Activated CD4-positive, alpha-beta T cell treated with anti-CD3 and anti-CD28 coated beads, Interleukin-10, Interleukin-2, amounts not matched to agents 100 ng/mL and 50 ng/mL, durations not matched to agents 16 hours and 8 hours (primary cell): ENCODE results near the gene RGR.
A peak's percentile ranks its signal among the peaks of the same experiment; 100 is the strongest.

ENCODE experiments used
- DNase-seq: peaks from one replicate; pipeline ENCODE4 v3.0.0-alpha.2; 2020

Gene RGR

GRCh38 chr10:84244651-84245270 lies at the start of gene RGR:
Gene RGR, plus strand, starts transcription at chr10:84245053. Its CDS starts 38 bp downstream, at chr10:84245091.
- no peak for DNase-seq

- no peak for DNase-seq
Observed at GRCh38 chr10:84196083-84196482, 48.8 kb upstream of the RGR start.

GRCh38 chr10:84196941-84197340 lies 47.9 kb upstream of the RGR start:
- DNase-seq = no peak

GRCh38 chr10:84197643-84198042 lies 47.2 kb upstream of the RGR start:
- DNase-seq = no peak

GRCh38 chr10:84198206-84198915 lies 46.5 kb upstream of the RGR start:
- no peak for DNase-seq

GRCh38 chr10:84200537-84201243 lies 44.2 kb upstream of the RGR start:
- DNase-seq = no peak

GRCh38 chr10:84201244-84201606 lies 43.6 kb upstream of the RGR start:
- DNase-seq = no peak

- DNase-seq = no peak
Observed at GRCh38 chr10:84201682-84202081, 43.2 kb upstream of the RGR start.

- no peak for DNase-seq
Observed at GRCh38 chr10:84202349-84202748, 42.5 kb upstream of the RGR start.

GRCh38 chr10:84204122-84204521 lies 40.7 kb upstream of the RGR start:
- DNase-seq = peak; percentile 7

- no peak for DNase-seq
Observed at GRCh38 chr10:84204610-84205009, 40.2 kb upstream of the RGR start.

- peak; percentile 60 for DNase-seq
Observed at GRCh38 chr10:84205049-84205852, 39.6 kb upstream of the RGR start.

- no peak for DNase-seq
Observed at GRCh38 chr10:84205853-84206525, 38.9 kb upstream of the RGR start.

- no peak for DNase-seq
Observed at GRCh38 chr10:84208023-84208422, 36.8 kb upstream of the RGR start.

- no peak for DNase-seq
Observed at GRCh38 chr10:84211566-84211965, 33.3 kb upstream of the RGR start.

- no peak for DNase-seq
Observed at GRCh38 chr10:84212014-84212413, 32.8 kb upstream of the RGR start.

GRCh38 chr10:84213076-84213475 lies 31.8 kb upstream of the RGR start:
- no peak for DNase-seq

GRCh38 chr10:84214046-84214572 lies 30.7 kb upstream of the RGR start:
- no peak for DNase-seq

GRCh38 chr10:84214612-84215235 lies 30.1 kb upstream of the RGR start:
- peak; percentile 66 for DNase-seq

- no peak for DNase-seq
Observed at GRCh38 chr10:84216834-84217233, 28.0 kb upstream of the RGR start.

GRCh38 chr10:84217746-84218145 lies 27.1 kb upstream of the RGR start:
- DNase-seq = no peak

GRCh38 chr10:84221916-84222315 lies 22.9 kb upstream of the RGR start:
- DNase-seq = no peak
